HCT116 (cell line): Measurements from ENCODE around the gene CT45A5. TPM values are rescaled to one million over a fixed set of nuclear protein-coding genes. Genes with fewer than 3 reads are reported as not detected.

Source experiments
- ATAC-seq: fragments of 200-7000 bp; cut with Tn5 transposase; 2 replicates; pipeline ENCODE4 v1.9.1; 2020; ENCODE audit warnings: mild to moderate bottlenecking, moderate library complexity
- BruUV-seq: library from RNA; stranded (reverse); fragments of 400-500 nt; replicated peaks from 2 replicates; lab custom pipeline; 2021; lab: Mats Ljungman, UMichigan
- CTCF ChIA-PET: fragments of 300-600 bp; sonication (Branson Sonifier 250); formaldehyde crosslinking; loops from one replicate; lab custom pipeline; 2021; ENCODE audit warnings: antibody characterized with exemption; lab: Charles Lee
- POLR2A ChIA-PET: fragments of 300-600, 350-600 bp; sonication (Branson Sonifier 250); formaldehyde crosslinking; loops from one replicate; lab custom pipeline; 2021; ENCODE audit warnings: antibody characterized with exemption; lab: Charles Lee
- RAD21 ChIA-PET, 2 experiments: fragments of 300-600 bp; sonication (Branson Sonifier 250); formaldehyde crosslinking; loops; one replicate each; lab custom pipeline; 2023; ENCODE audit warnings: low total read pairs in 2 of 2; ENCODE audit not compliant: uncharacterized antibody in 2 of 2, unreplicated experiment in 2 of 2, low non-redundant PET in 1 of 2; lab: Charles Lee
- DNase-seq: peaks from one replicate; pipeline ENCODE4 v3.0.0-alpha.2; 2010; ENCODE audit warnings: low read depth, low spot score
- H2AFZ ChIP-seq: fragments of 200-600 bp; shearing (Covaris generic), sonication (generic); 2 replicates; pipeline ENCODE4 v1.6.1; 2017; ENCODE audit warnings: low read depth, mixed run types, mixed read lengths, antibody characterized with exemption, low read length; ENCODE audit not compliant: poor library complexity, severe bottlenecking
- H3K27ac ChIP-seq: 2 replicates; pipeline ENCODE4 v1.5.1; 2012; ENCODE audit warnings: low read depth, low read length
- H3K27me3 ChIP-seq: fragments of 200-600 bp; sonication (generic); 2 replicates; pipeline ENCODE4 v1.6.1; 2016; ENCODE audit warnings: mixed run types, low read length, mixed read lengths; ENCODE audit not compliant: insufficient read depth
- H3K36me3 ChIP-seq, 2 experiments: fragments of 200-500 bp in 1 of 2; fragments of 200-600 bp in 1 of 2; sonication (Bioruptor generic) in 1 of 2; sonication (generic) in 1 of 2; 2 replicates each; pipeline versions ENCODE4 v1.5.1 to v1.6.1; 2014 to 2016; ENCODE audit warnings: low read length in 2 of 2, inconsistent platforms in 1 of 2, mixed read lengths in 1 of 2, mixed run types in 1 of 2; ENCODE audit not compliant: insufficient read depth in 2 of 2, control insufficient read depth in 1 of 2
- H3K4me1 ChIP-seq, 2 experiments: fragments of 200-600 bp in 1 of 2; sonication (generic) in 1 of 2; 2 replicates each; pipeline versions ENCODE4 v1.5.1 to v1.6.1; 2012 to 2017; ENCODE audit warnings: low read length in 2 of 2, inconsistent platforms in 1 of 2, mild to moderate bottlenecking in 1 of 2, mixed read lengths in 1 of 2, mixed run types in 1 of 2, moderate library complexity in 1 of 2; ENCODE audit not compliant: insufficient read depth in 2 of 2, control insufficient read depth in 1 of 2
- H3K4me2 ChIP-seq: fragments of 200-600 bp; sonication (generic); 2 replicates; pipeline ENCODE4 v1.6.1; 2017; ENCODE audit warnings: mixed run types, low read length, mixed read lengths
- H3K4me3 ChIP-seq, 2 experiments: fragments of 200-600 bp in 1 of 2; sonication (generic) in 1 of 2; replicated peaks in 1 of 2; 2 replicates each; pipeline ENCODE4 v1.5.1; 2011 to 2016; ENCODE audit warnings: low read length in 2 of 2, control low read depth in 1 of 2, low read depth in 1 of 2, mild to moderate bottlenecking in 1 of 2, mixed read lengths in 1 of 2, mixed run types in 1 of 2
- H3K79me2 ChIP-seq: fragments of 200-600 bp; sonication (generic); 2 replicates; pipeline ENCODE4 v1.6.1; 2017; ENCODE audit warnings: mild to moderate bottlenecking, mixed run types, low read length, moderate library complexity, mixed read lengths; ENCODE audit not compliant: insufficient read depth
- H3K9ac ChIP-seq: fragments of 200-600 bp; sonication (generic); 2 replicates; pipeline ENCODE4 v1.6.1; 2016; ENCODE audit warnings: low read length, mixed read lengths
- H3K9me2 ChIP-seq: fragments of 200-600 bp; sonication (generic), shearing (Covaris generic); 2 replicates; pipeline ENCODE4 v1.6.1; 2017; ENCODE audit warnings: mixed run types, mild to moderate bottlenecking, moderate library complexity; ENCODE audit not compliant: insufficient read depth
- H3K9me3 ChIP-seq, 2 experiments: fragments of 200-500 bp in 1 of 2; fragments of 200-600 bp in 1 of 2; sonication (Bioruptor generic) in 1 of 2; sonication (generic) in 1 of 2; 2 replicates each; pipeline ENCODE4 v1.6.1; 2014 to 2017; ENCODE audit warnings: low read length in 2 of 2, mixed read lengths in 2 of 2, inconsistent platforms in 1 of 2, low read depth in 1 of 2, mild to moderate bottlenecking in 1 of 2, mixed run types in 1 of 2, moderate library complexity in 1 of 2; ENCODE audit not compliant: control insufficient read depth in 1 of 2, insufficient read depth in 1 of 2
- H4K20me1 ChIP-seq: fragments of 200-600 bp; sonication (generic), shearing (Covaris generic); 2 replicates; pipeline ENCODE4 v1.6.1; 2017; ENCODE audit warnings: mixed run types, mild to moderate bottlenecking, moderate library complexity; ENCODE audit not compliant: insufficient read depth
- CBX3 ChIP-seq: IDR thresholded peaks from 2 replicates; pipeline ENCODE4 v1.6.1; 2012; ENCODE audit warnings: low read depth
- EGR1 ChIP-seq: IDR thresholded peaks from 2 replicates; pipeline ENCODE4 v1.6.1; 2012; ENCODE audit warnings: low read depth
- ELF1 ChIP-seq: IDR thresholded peaks from 2 replicates; pipeline ENCODE4 v1.6.1; 2012; ENCODE audit warnings: low read depth, borderline replicate concordance
- EZH2 ChIP-seq: fragments of 200-600 bp; sonication (generic); IDR thresholded peaks from 2 replicates; pipeline ENCODE4 v1.6.1; 2017; ENCODE audit warnings: antibody characterized with exemption, mixed run types
- EZH2phosphoT487 ChIP-seq: fragments of 200-600 bp; IDR thresholded peaks from 2 replicates; pipeline ENCODE4 v1.6.1; 2018; ENCODE audit warnings: antibody characterized with exemption, borderline replicate concordance
- FOSL1 ChIP-seq: IDR thresholded peaks from 2 replicates; pipeline ENCODE4 v1.6.1; 2012; ENCODE audit warnings: low read depth
- JUND ChIP-seq: IDR thresholded peaks from 2 replicates; pipeline ENCODE4 v1.6.1; 2012
- POLR2A ChIP-seq: IDR thresholded peaks from 2 replicates; pipeline ENCODE4 v1.7.0; 2011; ENCODE audit warnings: borderline replicate concordance; ENCODE audit not compliant: insufficient read depth, insufficient read length; ENCODE audit errors: extremely low read depth
- POLR2AphosphoS5 ChIP-seq: IDR thresholded peaks from 2 replicates; pipeline ENCODE4 v1.6.1; 2011; ENCODE audit warnings: mild to moderate bottlenecking, low read depth, low read length, moderate library complexity
- RAD21 ChIP-seq: IDR thresholded peaks from 2 replicates; pipeline ENCODE4 v1.6.1; 2012; ENCODE audit warnings: low read depth, mild to moderate bottlenecking
- SP1 ChIP-seq: IDR thresholded peaks from 2 replicates; pipeline ENCODE4 v1.6.1; 2012; ENCODE audit warnings: low read depth
- SRF ChIP-seq: IDR thresholded peaks from 2 replicates; pipeline ENCODE4 v1.6.1; 2012; ENCODE audit warnings: low read depth
- TCF7L2 ChIP-seq: IDR thresholded peaks from 2 replicates; pipeline ENCODE4 v1.7.0; 2011; ENCODE audit warnings: borderline replicate concordance, inconsistent platforms; ENCODE audit not compliant: insufficient read depth, insufficient read length; ENCODE audit errors: extremely low read depth
- ZFX ChIP-seq: fragments of 450-650 bp; IDR thresholded peaks from 2 replicates; pipeline ENCODE4 v1.6.1; 2017
- ZNF274 ChIP-seq: fragments of 200-500 bp; sonication (Bioruptor generic); IDR thresholded peaks from 2 replicates; pipeline ENCODE4 v1.6.1; 2014; ENCODE audit warnings: mild to moderate bottlenecking, low read depth, low read length, inconsistent platforms
- intact Hi-C: fragments of 100-400 bp; cut with micrococcal nuclease; formaldehyde crosslinking; loops from 2 replicates; pipeline ENCODE4 v1.10.0; 2022
- total RNA-seq: library from RNA; stranded (reverse); gene quantifications from one replicate; pipeline ENCODE4 v1.2.1, GENCODE V29; 2021; ENCODE audit not compliant: unreplicated experiment
- TF ChIP-seq, protein P1 (sequence below): IDR thresholded peaks from 2 replicates; pipeline ENCODE4 v1.6.1; 2012
- TF ChIP-seq, protein P2 (sequence below): IDR thresholded peaks from 2 replicates; pipeline ENCODE4 v1.6.1; 2012
- TF ChIP-seq, protein P3 (sequence below): IDR thresholded peaks from 2 replicates; pipeline ENCODE4 v1.6.1; 2012; ENCODE audit warnings: low read depth
- TF ChIP-seq, protein P4 (sequence below), 3 experiments: fragments of 200-600 bp in 1 of 3; sonication (generic) in 1 of 3; IDR thresholded peaks in 2 of 3; conservative IDR thresholded peaks in 1 of 3; 2 replicates each; pipeline ENCODE4 v1.5.1; 2012 to 2017; ENCODE audit warnings: low read depth in 2 of 3, low read length in 2 of 3, antibody characterized with exemption in 1 of 3, borderline replicate concordance in 1 of 3, control low read depth in 1 of 3, mild to moderate bottlenecking in 1 of 3, mixed read lengths in 1 of 3, mixed run types in 1 of 3, moderate library complexity in 1 of 3; ENCODE audit not compliant: insufficient read depth in 1 of 3

The CT45A5 gene
- total RNA-seq, 1 experiment from 2014 or later = not detected

DNA sequence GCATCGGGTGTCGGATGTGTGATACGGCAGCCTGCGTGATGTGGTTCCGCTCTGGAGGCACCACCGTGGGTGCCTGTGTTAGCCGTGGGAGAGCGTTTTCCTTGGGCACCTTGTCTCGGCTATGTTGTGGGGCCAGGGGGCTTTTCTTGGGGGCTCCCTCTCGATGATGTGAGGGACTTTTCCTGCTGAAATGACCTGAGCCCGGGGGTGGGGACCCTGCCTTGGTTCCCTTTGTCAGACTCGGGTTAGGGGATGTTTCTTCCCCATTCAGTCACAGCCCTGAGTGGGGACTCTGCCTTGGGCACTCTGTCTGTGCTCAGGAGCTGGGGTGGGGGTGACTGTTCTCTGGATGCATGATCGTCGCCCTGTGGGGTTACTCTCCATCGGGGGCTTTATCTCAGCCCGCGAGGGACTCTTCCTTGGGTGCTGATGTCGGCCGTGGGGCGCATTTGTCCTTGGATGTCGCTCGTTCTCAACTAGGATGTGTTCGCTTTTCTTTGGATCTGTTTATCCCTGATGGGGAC, 44.0 kb downstream of the CT45A5 start (continued):
- TF ChIP-seq SP1 = no peak
- no peak for TF ChIP-seq EZH2phosphoT487

DNA sequence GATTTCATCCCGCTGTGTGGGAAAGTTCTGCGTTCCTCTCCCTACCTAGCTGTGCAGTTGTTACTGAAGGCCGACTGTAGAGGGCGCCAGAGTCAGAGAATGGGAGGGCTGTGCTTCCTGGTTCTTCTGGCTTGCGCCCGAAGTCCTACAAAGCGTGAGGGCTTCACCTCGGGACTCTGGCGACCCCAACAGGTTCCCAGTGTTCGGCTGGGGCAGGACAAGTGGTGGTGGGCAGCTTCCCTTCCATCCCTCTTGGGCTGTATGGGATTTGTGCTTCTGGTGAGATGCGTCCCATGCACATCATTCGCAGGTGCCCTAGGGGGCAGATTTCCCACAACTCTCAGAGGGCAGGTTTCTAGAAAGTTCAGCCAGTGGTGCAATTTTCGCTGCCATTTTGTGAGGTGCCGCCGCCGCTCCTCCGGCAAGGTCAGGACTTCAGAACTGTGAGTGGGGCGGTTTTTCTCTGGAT, 44.6 kb downstream of the CT45A5 start:
- Histone ChIP-seq H3K27ac (no peak overlapping the region), H4K20me1 (no peaks in the 10 kb centered on the region), H3K36me3 (no peaks in the 10 kb centered on the region), H3K4me1 (no peaks in the 10 kb centered on the region), H3K4me2 (peak overlapping the region; percentile 43), H3K27me3 (no peaks in the 10 kb centered on the region), H3K9me3 (no peaks in the 10 kb centered on the region), H2AFZ (no peak overlapping the region), H3K79me2 (no peaks in the 10 kb centered on the region), H3K9me2 (no peaks in the 10 kb centered on the region), H3K4me3 (no peak overlapping the region), H3K9ac (no peak overlapping the region)
- ChIA-PET POLR2A (no interaction called here), CTCF (interaction anchor here (1.8 kb wide), 1 partner anchor 191 kb away, joined by 5 read pairs; no protein-coding TSS in a partner anchor), RAD21 (no interaction called here)
- intact Hi-C loops = no loop called here
- peak; percentile 6 for DNase-seq
- BruUV-seq = no TSS peak
- ATAC-seq = peak; percentile 92
- TF ChIP-seq EZH2phosphoT487 = no peak
- no peak for TF ChIP-seq ZFX
- TF ChIP-seq, protein P1, sequence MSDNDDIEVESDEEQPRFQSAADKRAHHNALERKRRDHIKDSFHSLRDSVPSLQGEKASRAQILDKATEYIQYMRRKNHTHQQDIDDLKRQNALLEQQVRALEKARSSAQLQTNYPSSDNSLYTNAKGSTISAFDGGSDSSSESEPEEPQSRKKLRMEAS = no peak
- no peak for TF ChIP-seq EGR1
- peak; percentile 31; the same call in 1 of the 2 replicates for TF ChIP-seq ELF1
- TF ChIP-seq ZNF274 = no peak
- TF ChIP-seq, protein P2, sequence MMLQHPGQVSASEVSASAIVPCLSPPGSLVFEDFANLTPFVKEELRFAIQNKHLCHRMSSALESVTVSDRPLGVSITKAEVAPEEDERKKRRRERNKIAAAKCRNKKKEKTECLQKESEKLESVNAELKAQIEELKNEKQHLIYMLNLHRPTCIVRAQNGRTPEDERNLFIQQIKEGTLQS = no peak
- TF ChIP-seq CBX3 = no peak
- TF ChIP-seq, protein P3, sequence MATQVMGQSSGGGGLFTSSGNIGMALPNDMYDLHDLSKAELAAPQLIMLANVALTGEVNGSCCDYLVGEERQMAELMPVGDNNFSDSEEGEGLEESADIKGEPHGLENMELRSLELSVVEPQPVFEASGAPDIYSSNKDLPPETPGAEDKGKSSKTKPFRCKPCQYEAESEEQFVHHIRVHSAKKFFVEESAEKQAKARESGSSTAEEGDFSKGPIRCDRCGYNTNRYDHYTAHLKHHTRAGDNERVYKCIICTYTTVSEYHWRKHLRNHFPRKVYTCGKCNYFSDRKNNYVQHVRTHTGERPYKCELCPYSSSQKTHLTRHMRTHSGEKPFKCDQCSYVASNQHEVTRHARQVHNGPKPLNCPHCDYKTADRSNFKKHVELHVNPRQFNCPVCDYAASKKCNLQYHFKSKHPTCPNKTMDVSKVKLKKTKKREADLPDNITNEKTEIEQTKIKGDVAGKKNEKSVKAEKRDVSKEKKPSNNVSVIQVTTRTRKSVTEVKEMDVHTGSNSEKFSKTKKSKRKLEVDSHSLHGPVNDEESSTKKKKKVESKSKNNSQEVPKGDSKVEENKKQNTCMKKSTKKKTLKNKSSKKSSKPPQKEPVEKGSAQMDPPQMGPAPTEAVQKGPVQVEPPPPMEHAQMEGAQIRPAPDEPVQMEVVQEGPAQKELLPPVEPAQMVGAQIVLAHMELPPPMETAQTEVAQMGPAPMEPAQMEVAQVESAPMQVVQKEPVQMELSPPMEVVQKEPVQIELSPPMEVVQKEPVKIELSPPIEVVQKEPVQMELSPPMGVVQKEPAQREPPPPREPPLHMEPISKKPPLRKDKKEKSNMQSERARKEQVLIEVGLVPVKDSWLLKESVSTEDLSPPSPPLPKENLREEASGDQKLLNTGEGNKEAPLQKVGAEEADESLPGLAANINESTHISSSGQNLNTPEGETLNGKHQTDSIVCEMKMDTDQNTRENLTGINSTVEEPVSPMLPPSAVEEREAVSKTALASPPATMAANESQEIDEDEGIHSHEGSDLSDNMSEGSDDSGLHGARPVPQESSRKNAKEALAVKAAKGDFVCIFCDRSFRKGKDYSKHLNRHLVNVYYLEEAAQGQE = no peak
- TF ChIP-seq TCF7L2 = no peak
- TF ChIP-seq, protein P4, sequence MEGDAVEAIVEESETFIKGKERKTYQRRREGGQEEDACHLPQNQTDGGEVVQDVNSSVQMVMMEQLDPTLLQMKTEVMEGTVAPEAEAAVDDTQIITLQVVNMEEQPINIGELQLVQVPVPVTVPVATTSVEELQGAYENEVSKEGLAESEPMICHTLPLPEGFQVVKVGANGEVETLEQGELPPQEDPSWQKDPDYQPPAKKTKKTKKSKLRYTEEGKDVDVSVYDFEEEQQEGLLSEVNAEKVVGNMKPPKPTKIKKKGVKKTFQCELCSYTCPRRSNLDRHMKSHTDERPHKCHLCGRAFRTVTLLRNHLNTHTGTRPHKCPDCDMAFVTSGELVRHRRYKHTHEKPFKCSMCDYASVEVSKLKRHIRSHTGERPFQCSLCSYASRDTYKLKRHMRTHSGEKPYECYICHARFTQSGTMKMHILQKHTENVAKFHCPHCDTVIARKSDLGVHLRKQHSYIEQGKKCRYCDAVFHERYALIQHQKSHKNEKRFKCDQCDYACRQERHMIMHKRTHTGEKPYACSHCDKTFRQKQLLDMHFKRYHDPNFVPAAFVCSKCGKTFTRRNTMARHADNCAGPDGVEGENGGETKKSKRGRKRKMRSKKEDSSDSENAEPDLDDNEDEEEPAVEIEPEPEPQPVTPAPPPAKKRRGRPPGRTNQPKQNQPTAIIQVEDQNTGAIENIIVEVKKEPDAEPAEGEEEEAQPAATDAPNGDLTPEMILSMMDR (IDR thresholded peaks at IDR 0.05 in 2 of 3, conservative IDR thresholded peaks at IDR 0.05 in 1 of 3; ENCODE audit: borderline replicate concordance in 1 of 3, insufficient read depth in 1 of 3, low read depth in 2 of 3, low read length in 2 of 3) = peak; percentile 54 to 88 (median 68)
- TF ChIP-seq FOSL1 = no peak
- no peak for TF ChIP-seq POLR2AphosphoS5
- no peak for TF ChIP-seq POLR2A
- TF ChIP-seq RAD21 = peak; percentile 61
- TF ChIP-seq SRF = no peak
- TF ChIP-seq EZH2 = no peak
- TF ChIP-seq JUND = no peak
